Measurements from ENCODE around the gene VPS50. TPM values are rescaled to one million over a fixed set of nuclear protein-coding genes. Genes with fewer than 3 reads are reported as not detected.

The VPS50 gene
- total and polyA plus RNA-seq, 4 donors, result 28.7 to 95.4 (median 39.3) TPM

Other genes with a start within 250 kb of the VPS50 start
- gene SAMD9, start 114.4 kb upstream of the VPS50 start, total RNA-seq, result 10 to 100 TPM in 1 of 2 donors, 1 to 10 TPM in 1; 9.6 to 12.2 TPM
- gene SAMD9, start 114.4 kb upstream of the VPS50 start, polyA plus RNA-seq (ENCODE audit: insufficient read length in 2 of 2), result 1 to 10 TPM; 1.4 to 2.0 TPM
- gene SAMD9L, start 84.0 kb upstream of the VPS50 start, total RNA-seq, result 10 to 100 TPM; 16.6 to 26.1 TPM
- 1 to 10 TPM; 6.6 to 8.2 TPM for gene SAMD9L, start 84.0 kb upstream of the VPS50 start, polyA plus RNA-seq (ENCODE audit: insufficient read length in 2 of 2)
- gene HEPACAM2, start 5.9 kb upstream of the VPS50 start, total RNA-seq, result under 1 TPM; 0.11 to 0.69 TPM
- under 1 TPM; 0.14 to 0.33 TPM for gene HEPACAM2, start 5.9 kb upstream of the VPS50 start, polyA plus RNA-seq (ENCODE audit: insufficient read length in 2 of 2)

Measured in spinal cord (tissue), 4 donors.